ENCODE results near the gene TTLL4.
"Not testable (repeated sequence)": the region's sequence is repeated elsewhere in the genome, so short reads cannot be mapped to it uniquely, and the experiment has no call there.

Gene TTLL4

GRCh38 chr2:218743068-218743467 is 32.4 kb downstream of the TTLL4 start:
- no peak for DNase-seq (ENCODE audit: low read depth in 3 of 3)

- no peak for DNase-seq (ENCODE audit: low read depth in 3 of 3)
Measured at GRCh38 chr2:218744615-218745014, 34.0 kb downstream of the TTLL4 start.

- DNase-seq (ENCODE audit: low read depth in 3 of 3), result no peak
Measured at GRCh38 chr2:218745160-218745558, 34.5 kb downstream of the TTLL4 start.

GRCh38 chr2:218745559-218746469 is 35.2 kb downstream of the TTLL4 start:
- no peak for DNase-seq (ENCODE audit: low read depth in 3 of 3)

GRCh38 chr2:218746470-218746795 is 35.8 kb downstream of the TTLL4 start:
- no peak for DNase-seq (ENCODE audit: low read depth in 3 of 3)

GRCh38 chr2:218746960-218747359 is 36.3 kb downstream of the TTLL4 start:
- no peak for DNase-seq (ENCODE audit: low read depth in 3 of 3)

GRCh38 chr2:218748741-218749441 is 38.3 kb downstream of the TTLL4 start:
- no peak for DNase-seq (ENCODE audit: low read depth in 3 of 3)

- no peak for DNase-seq (ENCODE audit: low read depth in 3 of 3)
Measured at GRCh38 chr2:218754201-218754600, 43.6 kb downstream of the TTLL4 start.

- DNase-seq (ENCODE audit: low read depth in 3 of 3), result no peak
Measured at GRCh38 chr2:218754781-218755180, 44.1 kb downstream of the TTLL4 start.

GRCh38 chr2:218755198-218755566 is 44.5 kb downstream of the TTLL4 start:
- DNase-seq (ENCODE audit: low read depth in 3 of 3), result no peak

GRCh38 chr2:218755567-218756404 is 45.2 kb downstream of the TTLL4 start:
- no peak for DNase-seq (ENCODE audit: low read depth in 3 of 3)

GRCh38 chr2:218756599-218757377 is 46.2 kb downstream of the TTLL4 start:
- DNase-seq (ENCODE audit: low read depth in 3 of 3), result no peak

GRCh38 chr2:218761795-218762194 is 51.2 kb downstream of the TTLL4 start:
- DNase-seq (ENCODE audit: low read depth in 3 of 3), result no peak

- DNase-seq (ENCODE audit: low read depth in 3 of 3), result not testable (repeated sequence)
Measured at GRCh38 chr2:218772759-218773158, 62.1 kb downstream of the TTLL4 start.

- DNase-seq (ENCODE audit: low read depth in 3 of 3), result no peak
Measured at GRCh38 chr2:218773881-218774280, 63.2 kb downstream of the TTLL4 start.

- no peak for DNase-seq (ENCODE audit: low read depth in 3 of 3)
Measured at GRCh38 chr2:218776488-218776887, 65.9 kb downstream of the TTLL4 start.

GRCh38 chr2:218777276-218777990 is 66.8 kb downstream of the TTLL4 start:
- no peak for DNase-seq (ENCODE audit: low read depth in 3 of 3)

- DNase-seq (ENCODE audit: low read depth in 3 of 3), result no peak
Measured at GRCh38 chr2:218780046-218780445, 69.4 kb downstream of the TTLL4 start.

GRCh38 chr2:218780851-218781690 is 70.4 kb downstream of the TTLL4 start:
- DNase-seq (ENCODE audit: low read depth in 3 of 3), result no peak

Data from stimulated activated CD4-positive, alpha-beta T cell treated with anti-CD3 and anti-CD28 coated beads, TNF-alpha, amount 100 ng/mL, for 24 hours (primary cell).